Thyroid gland (tissue), 4 donors: ENCODE data around the gene RNF166.

Experiments
- CTCF ChIP-seq, 6 experiments: fragments of 200-600 bp in 3 of 6; fragments of 450-650 bp in 3 of 6; sonication (generic) in 3 of 6; IDR thresholded peaks; one replicate each; pipeline ENCODE4 v1.5.1; 2016 to 2019; ENCODE audit warnings: antibody characterized with exemption in 6 of 6, mild to moderate bottlenecking in 2 of 6, inconsistent platforms in 1 of 6, moderate library complexity in 1 of 6
- POLR2A ChIP-seq, 2 donors: fragments of 450-650 bp; IDR thresholded peaks; one replicate each; pipeline ENCODE4 v1.6.1; 2017; ENCODE audit warnings: antibody characterized with exemption in 2 of 2, mild to moderate bottlenecking in 2 of 2, moderate library complexity in 1 of 2

DNA sequence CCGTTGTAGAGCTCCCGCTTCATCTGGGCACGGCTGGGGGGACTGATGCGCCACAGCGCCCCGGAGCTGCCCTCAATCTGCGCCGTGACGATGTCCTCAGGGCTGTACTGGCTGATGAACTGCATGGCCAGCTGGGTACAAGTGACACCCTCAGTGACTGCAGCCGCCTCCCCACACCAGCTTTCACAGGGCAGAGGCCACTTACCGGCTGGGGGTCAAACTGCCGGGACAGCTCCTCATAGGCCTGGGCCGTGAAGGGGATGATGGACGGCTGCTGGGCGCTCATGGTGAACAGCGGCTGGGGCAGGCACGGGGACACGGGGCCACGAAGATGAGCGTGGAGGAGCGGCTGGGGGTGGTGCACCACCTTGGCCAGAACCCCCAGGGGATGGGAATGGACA, 10.4 kb upstream of the RNF166 start:
- TF ChIP-seq CTCF (IDR thresholded peaks at IDR 0.05) (no peak), POLR2A (IDR thresholded peaks at IDR 0.05) (no peak)
